Measurements from ENCODE around the gene COX10.
"Not testable (repeated sequence)": the region's sequence is repeated elsewhere in the genome, so short reads cannot be mapped to it uniquely, and the experiment has no call there.

GRCh38 chr17:14236032-14236431 is 166.7 kb downstream of the COX10 start:
- TF ChIP-seq POLR2A, CTCF (IDR thresholded peaks at IDR 0.05): not testable (repeated sequence)

All from esophagus squamous epithelium (tissue), 4 donors.